MM.1S (cell line): ENCODE data around the gene GOLGA8K.
"Not testable (repeated sequence)": the region's sequence is repeated elsewhere in the genome, so short reads cannot be mapped to it uniquely, and the experiment has no call there.

Source experiments
- EZH2 ChIP-seq: fragments of 300-600 bp; sonication (generic); optimal IDR thresholded peaks from 2 replicates; pipeline ENCODE3; 2017; ENCODE audit warnings: low read depth, mild to moderate bottlenecking, antibody characterized with exemption, low read length, mixed read lengths
- TF ChIP-seq, protein P1 (sequence below): fragments of 300-600 bp; sonication (generic); IDR thresholded peaks from 2 replicates; pipeline ENCODE4 v1.5.1; 2016; ENCODE audit warnings: antibody characterized with exemption, low read length, mixed read lengths

DNA sequence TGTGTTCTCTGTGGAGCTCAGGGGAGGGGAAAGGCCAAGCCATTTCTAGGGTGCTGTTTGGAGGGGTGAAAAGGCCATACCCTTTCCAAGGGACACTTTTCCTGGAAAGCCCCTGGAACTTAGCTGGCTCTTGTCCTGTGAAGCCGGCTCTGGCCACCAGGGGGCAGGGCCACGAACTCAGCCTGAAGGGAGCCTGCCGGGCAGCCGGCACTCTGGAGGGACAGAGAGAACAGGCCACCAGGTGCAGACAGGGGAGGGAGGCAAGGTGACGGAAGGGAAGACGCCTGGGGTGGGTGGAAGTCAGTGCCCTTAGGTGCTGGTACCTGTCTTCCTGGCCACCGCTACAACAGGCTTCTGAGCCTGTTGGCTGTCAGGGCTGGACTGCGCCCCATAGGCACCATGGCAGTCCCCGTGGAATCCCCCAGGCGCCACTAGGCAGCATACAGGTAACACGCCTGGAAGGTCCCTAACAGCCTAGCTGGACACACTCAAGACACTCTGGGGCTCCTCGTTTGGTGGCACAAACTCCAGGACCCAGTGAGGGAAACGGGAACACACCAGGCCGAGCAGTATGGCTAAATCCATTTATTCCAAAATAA lies 14.9 kb downstream of the GOLGA8K start:
- TF ChIP-seq, protein P1, sequence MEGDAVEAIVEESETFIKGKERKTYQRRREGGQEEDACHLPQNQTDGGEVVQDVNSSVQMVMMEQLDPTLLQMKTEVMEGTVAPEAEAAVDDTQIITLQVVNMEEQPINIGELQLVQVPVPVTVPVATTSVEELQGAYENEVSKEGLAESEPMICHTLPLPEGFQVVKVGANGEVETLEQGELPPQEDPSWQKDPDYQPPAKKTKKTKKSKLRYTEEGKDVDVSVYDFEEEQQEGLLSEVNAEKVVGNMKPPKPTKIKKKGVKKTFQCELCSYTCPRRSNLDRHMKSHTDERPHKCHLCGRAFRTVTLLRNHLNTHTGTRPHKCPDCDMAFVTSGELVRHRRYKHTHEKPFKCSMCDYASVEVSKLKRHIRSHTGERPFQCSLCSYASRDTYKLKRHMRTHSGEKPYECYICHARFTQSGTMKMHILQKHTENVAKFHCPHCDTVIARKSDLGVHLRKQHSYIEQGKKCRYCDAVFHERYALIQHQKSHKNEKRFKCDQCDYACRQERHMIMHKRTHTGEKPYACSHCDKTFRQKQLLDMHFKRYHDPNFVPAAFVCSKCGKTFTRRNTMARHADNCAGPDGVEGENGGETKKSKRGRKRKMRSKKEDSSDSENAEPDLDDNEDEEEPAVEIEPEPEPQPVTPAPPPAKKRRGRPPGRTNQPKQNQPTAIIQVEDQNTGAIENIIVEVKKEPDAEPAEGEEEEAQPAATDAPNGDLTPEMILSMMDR, result not testable (repeated sequence)
- not testable (repeated sequence) for TF ChIP-seq EZH2
